HG02970 (cell line): ENCODE measurements around the gene LGALS9C.
"Not testable (repeated sequence)": the region's sequence is repeated elsewhere in the genome, so short reads cannot be mapped to it uniquely, and the experiment has no call there.

Experiments used
- ATAC-seq: cut with Tn5 transposase; IDR thresholded peaks from one replicate; pipeline ENCODE4 v1.9.1; 2021; ENCODE audit warnings: mild to moderate bottlenecking, moderate library complexity, moderate number of reproducible peaks; ENCODE audit not compliant: unreplicated experiment, low FRiP score

Gene LGALS9C

DNA sequence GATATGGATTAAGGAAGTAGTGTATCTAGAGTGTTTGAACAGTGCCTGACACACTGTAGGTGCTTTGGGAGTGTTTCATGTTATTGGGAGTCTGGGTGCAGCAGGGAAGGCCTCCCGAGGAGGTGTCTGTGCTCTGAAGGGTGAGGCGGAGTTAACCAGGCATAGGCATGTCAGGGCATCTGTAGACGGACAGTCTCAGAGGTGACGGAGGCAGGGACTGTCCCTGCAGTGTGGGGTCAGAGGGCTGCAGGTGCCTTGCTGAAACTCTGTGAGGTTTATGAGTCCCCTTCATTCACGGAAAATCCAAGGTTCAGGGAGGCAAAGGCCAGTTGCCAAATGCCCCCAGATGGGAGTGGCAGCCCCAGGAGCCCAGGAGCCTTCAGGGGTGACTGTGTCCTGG, 778 bp downstream of the LGALS9C start:
- not testable (repeated sequence) for ATAC-seq

- ATAC-seq: not testable (repeated sequence)
These were observed 1.8 kb downstream of the LGALS9C start for GRCh38 chr17:18478362-18478761.

- ATAC-seq: not testable (repeated sequence)
These were observed 2.5 kb downstream of the LGALS9C start for GRCh38 chr17:18478977-18479595.

DNA sequence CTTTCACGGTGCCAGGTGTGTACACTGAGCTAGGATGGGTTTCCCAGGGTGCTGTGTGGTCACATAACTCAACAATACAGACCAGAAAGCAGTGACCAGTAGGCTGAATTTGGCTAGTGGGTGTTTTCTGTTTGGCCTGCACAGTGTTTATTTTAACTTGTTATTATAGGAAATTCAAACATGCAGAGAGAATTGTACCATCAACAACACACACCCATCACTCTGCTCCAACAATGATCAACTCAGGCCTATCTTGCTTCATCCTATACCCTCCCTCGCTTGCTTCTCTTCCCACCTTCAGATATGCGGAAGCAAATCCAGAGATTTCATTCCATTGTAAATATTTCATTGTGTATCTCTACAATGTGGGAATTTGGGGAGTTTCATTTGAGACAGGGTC, 5.2 kb downstream of the LGALS9C start:
- not testable (repeated sequence) for ATAC-seq

DNA sequence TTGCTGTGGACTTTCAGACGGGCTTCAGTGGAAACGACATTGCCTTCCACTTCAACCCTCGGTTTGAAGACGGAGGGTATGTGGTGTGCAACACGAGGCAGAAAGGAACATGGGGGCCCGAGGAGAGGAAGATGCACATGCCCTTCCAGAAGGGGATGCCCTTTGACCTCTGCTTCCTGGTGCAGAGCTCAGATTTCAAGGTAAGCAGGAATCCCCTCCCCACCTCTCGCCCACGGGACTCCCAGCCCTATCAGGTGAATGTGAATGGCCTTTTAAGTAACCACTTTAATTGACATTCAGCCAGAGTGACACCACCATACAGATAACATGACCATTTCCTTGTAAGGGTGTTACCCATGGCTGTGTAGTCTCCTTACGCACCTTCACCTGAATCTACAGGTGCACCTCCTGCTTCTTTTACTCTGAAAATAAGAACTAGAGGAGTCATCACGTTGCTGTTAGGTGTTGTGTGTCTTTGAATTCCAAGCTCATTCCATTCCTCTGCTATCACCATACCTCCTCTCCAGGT, 9.4 kb downstream of the LGALS9C start:
- ATAC-seq: not testable (repeated sequence)

DNA sequence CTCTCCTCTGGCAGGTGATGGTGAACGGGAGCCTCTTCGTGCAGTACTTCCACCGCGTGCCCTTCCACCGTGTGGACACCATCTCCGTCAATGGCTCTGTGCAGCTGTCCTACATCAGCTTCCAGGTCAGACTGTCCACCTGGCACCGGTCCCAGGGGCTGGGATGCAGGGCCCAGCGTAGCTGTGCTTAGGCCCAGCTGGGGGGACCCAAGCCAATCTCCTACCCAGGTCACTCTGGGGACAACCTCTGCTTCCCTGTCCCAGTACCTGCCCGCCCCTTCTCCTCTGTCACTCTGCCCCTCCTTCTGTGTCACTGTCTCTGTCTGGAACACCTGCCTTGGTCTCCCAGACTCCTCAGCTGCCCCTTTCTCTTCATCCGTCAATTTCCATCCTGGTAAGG, 11.0 kb downstream of the LGALS9C start:
- ATAC-seq: not testable (repeated sequence)

DNA sequence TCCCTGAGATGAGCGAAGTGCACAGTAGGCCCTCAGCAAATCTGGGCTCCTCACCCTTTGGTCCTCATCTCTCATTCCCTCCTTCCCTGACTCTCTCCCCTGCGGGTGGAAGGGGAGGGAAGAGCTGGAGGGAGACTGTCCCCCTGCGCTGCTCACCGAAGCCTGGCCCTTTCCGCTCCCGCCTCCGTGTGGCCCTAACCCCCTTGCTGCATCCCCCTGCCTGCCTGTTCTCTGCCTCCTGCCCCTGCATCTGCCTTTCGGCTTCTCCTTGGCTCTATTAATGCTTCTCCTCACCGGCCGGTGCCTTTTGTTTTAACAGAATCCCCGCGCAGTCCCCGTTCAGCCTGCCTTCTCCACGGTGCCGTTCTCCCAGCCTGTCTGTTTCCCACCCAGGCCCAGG, 12.0 kb downstream of the LGALS9C start:
- not testable (repeated sequence) for ATAC-seq

- ATAC-seq: not testable (repeated sequence)
These were observed 13.4 kb downstream of the LGALS9C start for GRCh38 chr17:18490016-18490415.

DNA sequence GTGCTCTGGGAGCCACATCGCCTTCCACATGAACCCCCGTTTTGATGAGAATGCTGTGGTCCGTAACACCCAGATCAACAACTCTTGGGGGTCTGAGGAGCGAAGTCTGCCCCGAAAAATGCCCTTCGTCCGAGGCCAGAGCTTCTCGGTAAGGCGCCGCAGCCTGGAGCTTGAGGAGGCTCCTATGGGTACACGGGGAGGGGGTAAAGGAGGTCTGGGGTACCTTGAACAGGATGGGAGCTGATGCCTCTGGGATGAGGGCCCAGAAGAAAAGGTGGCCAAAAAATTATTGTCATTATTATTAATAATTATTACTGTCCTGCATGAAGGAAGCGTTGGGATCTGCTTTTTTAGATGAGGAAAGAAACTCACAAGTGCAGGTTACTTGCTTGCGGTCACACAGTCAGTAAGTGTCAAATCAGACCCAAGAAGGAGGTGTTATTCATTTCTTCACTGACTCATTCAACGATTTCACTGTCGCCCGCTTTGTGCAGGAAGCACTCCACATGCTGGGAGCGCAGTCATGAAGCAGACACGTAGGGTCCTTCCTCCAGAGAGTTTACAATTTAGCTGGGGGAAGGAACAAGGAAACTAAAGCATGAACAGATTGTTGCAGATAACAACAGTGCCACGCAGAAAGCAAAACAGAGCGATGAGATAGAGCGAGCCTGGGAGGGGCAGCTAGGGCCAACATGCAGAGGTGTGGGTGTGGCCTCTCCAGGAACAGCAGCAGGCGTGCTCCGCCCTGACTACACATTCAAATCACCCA, 16.3 kb downstream of the LGALS9C start:
- not testable (repeated sequence) for ATAC-seq

- ATAC-seq: not testable (repeated sequence)
These were observed 17.7 kb downstream of the LGALS9C start for GRCh38 chr17:18494250-18494768.

DNA sequence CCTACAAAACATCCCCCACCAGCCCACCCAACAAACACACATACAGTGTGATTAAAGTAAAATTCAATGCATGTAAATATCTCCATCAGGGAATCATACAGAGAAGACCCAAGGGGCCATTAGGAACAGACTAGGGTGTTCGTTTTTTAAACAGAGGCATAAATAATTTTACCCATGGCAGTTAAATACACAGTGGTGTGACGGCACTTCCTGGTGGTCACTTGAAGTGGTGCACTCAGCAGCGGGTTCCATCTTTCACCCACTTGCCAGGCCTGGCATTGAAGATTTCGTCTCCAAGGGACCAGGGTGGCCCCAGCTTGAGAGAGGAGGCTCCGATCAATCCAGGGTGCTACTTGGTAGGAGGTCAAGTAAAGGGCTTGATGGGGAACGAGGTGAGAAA, 20.5 kb downstream of the LGALS9C start:
- not testable (repeated sequence) for ATAC-seq

GRCh38 chr17:18499100-18499499, 22.5 kb downstream of the LGALS9C start:
- ATAC-seq: not testable (repeated sequence)

GRCh38 chr17:18499756-18500155, 23.2 kb downstream of the LGALS9C start:
- ATAC-seq: not testable (repeated sequence)

- ATAC-seq: not testable (repeated sequence)
These were observed 23.7 kb downstream of the LGALS9C start for GRCh38 chr17:18500281-18500680.

DNA sequence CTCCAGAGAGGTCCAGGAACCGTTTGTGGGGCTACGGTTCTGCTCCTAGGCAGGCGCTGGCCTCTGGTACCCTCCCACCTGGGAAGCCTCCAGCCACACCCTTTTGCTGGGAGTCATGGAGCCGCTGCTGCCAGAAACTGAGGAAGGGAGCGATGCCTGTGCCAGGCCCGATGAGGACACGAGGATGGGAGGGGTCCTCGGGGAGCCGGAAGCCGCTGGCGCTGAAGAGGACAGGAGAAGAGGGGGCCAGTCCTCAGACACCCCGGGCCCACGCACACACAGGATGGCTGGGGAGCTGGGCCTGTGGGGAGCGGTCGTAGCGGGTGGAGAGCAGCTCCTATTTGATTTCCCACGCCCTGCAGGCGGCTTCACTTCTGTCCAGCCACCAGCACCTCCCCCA, 24.2 kb downstream of the LGALS9C start:
- not testable (repeated sequence) for ATAC-seq

- not testable (repeated sequence) for ATAC-seq
These were observed 26.6 kb downstream of the LGALS9C start for GRCh38 chr17:18503221-18503620.

GRCh38 chr17:18507729-18508128, 31.1 kb downstream of the LGALS9C start:
- not testable (repeated sequence) for ATAC-seq

GRCh38 chr17:18508667-18509066, 32.1 kb downstream of the LGALS9C start:
- ATAC-seq: not testable (repeated sequence)

DNA sequence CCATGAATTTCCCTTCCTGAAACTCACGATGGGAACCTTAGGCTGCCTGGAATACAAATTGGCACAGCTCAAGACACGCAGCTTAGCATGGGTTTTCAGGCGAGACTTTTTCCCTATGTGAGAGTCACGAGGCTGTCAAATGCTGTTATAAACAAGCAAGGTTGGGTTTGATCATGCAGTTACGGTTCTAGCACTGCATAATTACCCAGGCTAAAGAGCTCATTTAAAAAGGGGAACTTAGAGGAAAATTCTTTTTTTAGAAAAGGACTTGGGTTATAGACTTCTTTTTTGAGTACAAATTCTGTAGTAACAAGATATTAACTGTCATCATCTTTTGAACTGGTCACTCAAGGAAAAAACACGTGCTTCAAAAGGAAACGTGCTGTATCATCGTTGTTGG, 44.5 kb downstream of the LGALS9C start:
- ATAC-seq: not testable (repeated sequence)

DNA sequence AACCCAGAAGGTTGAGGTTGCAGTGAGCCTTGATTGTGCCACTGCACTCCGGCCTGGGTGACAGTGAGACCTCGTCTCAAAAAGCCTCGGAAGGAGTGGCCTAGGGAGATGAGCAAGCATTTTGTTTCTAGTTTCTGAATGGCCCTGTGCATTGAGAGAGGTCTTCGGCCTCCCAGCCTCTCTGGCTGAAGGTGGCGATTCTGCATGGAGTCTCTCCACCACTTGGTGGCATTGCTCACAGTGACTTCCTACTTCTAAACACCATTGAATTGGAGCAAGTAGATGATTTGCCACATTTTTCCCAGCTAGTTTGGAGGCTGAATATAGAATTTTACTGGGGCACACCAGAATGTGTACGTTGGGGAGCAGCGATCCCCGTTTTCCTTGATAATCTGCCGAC, 48.4 kb downstream of the LGALS9C start:
- ATAC-seq: not testable (repeated sequence)

DNA sequence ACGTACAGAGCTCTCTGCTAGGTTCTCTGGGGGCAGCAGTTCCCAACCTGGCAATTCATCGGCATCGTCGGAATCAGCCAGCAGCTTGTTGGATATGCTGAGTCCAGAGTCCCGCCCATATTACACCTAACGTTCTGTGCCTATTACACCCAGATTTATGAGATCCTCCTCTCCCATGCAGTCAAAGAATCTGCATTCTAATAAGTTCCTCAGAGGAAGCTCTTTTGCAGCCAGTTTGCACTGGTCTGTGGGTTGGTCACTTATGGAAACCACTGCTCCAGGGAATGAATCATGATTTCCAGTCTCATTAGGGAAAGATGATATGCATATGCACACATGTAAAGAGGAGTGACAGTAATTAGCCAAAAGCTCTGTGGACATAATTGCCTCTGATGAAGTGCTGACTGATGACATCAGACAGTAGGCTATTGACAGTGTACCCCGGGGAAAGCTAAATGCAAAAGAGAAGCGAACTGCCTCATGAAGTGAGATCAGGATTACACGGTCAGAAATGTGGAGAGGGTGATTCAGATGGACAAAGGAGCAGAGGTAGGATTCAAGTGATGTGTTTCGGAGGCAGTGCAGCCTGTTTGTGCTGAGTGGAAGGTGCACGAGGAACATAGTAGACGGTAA, 49.7 kb downstream of the LGALS9C start:
- not testable (repeated sequence) for ATAC-seq
